Heart left ventricle (tissue), 16 donors: ENCODE measurements around the gene GNG7. TPM values are rescaled to one million over a fixed set of nuclear protein-coding genes. Genes with fewer than 3 reads are reported as not detected.

Experiments
- ATAC-seq, 4 donors: fragments of 200-7000 bp; cut with Tn5 transposase; one replicate each; pipeline ENCODE4 v1.9.1; 2020 to 2022; ENCODE audit warnings: moderate library complexity in 4 of 4, mild to moderate bottlenecking in 3 of 4, moderate number of reproducible peaks in 1 of 4
- DNase-seq, 5 donors: peaks; one replicate each; pipeline ENCODE4 v3.0.0-alpha.2; 2020
- H3K27ac ChIP-seq, 12 donors: fragments of 200-600 bp; sonication (generic) in 4 of 12; one replicate each; pipeline versions ENCODE4 v1.5.0 to v1.8.0; 2016 to 2022; ENCODE audit warnings: mild to moderate bottlenecking in 2 of 12
- H3K27me3 ChIP-seq, 9 donors: fragments of 200-600 bp; sonication (generic) in 2 of 9; one replicate each; pipeline versions ENCODE4 v1.5.1 to v1.8.0; 2016 to 2022; ENCODE audit warnings: mild to moderate bottlenecking in 3 of 9
- H3K36me3 ChIP-seq, 9 donors: fragments of 200-600 bp; sonication (generic) in 2 of 9; one replicate each; pipeline versions ENCODE4 v1.5.0 to v1.8.0; 2018 to 2022; ENCODE audit warnings: mild to moderate bottlenecking in 2 of 9
- H3K4me1 ChIP-seq, 12 donors: fragments of 200-600 bp; sonication (generic) in 4 of 12; one replicate each; pipeline versions ENCODE4 v1.5.0 to v1.8.0; 2016 to 2022; ENCODE audit warnings: mild to moderate bottlenecking in 3 of 12
- H3K4me3 ChIP-seq, 12 donors: fragments of 200-600 bp; sonication (generic) in 4 of 12; one replicate each; pipeline versions ENCODE4 v1.5.0 to v1.8.0; 2017 to 2022; ENCODE audit warnings: mild to moderate bottlenecking in 9 of 12, moderate library complexity in 4 of 12
- H3K9me3 ChIP-seq, 12 donors: fragments of 200-600 bp; sonication (generic) in 4 of 12; one replicate each; pipeline versions ENCODE4 v1.5.0 to v1.8.0; 2016 to 2022; ENCODE audit warnings: mild to moderate bottlenecking in 1 of 12
- POLR2A ChIP-seq, 2 donors: fragments of 450-650 bp; IDR thresholded peaks; one replicate each; pipeline ENCODE4 v1.6.1; 2017; ENCODE audit warnings: antibody characterized with exemption in 2 of 2, mild to moderate bottlenecking in 2 of 2, moderate library complexity in 2 of 2
- WGBS, 4 donors: extraction: QIAGEN DNeasy Blood & Tissue Kit in 2 of 4; methylation state at CpG; one replicate each; pipeline versions ENCODE4 v1.1.5 to v1.1.7; 2013 to 2018; 5-methylcytosine and 5-hydroxymethylcytosine counted together
- intact Hi-C, 10 donors: fragments of 100-400 bp; cut with DNase I; formaldehyde crosslinking; loops; one replicate each; pipeline versions ENCODE4 v1.11.1 to v1.14.2; 2022
- polyA plus RNA-seq, 2 donors: library from polyadenylated mRNA; stranded (reverse); fragments of 200-250 nt; gene quantifications; one replicate each; pipeline ENCODE4 v1.2.3, GENCODE V29; 2013
- total RNA-seq, 9 donors: library from RNA; depleted of rRNA in 2 of 9; stranded (reverse); fragments of >200 nt in 2 of 9; fragmentation: NEBNext Ultra II Directional in 3 of 9; extraction: Animal tissue kit (Norgen Biotek cat#: 25700) in 3 of 9; gene quantifications; one replicate each; pipeline versions ENCODE4 v1.1.0 to v1.2.4, GENCODE V29; 2016 to 2023
- TF ChIP-seq, protein P1 (sequence below), 12 donors: fragments of 200-600 bp; sonication (generic) in 4 of 12; IDR thresholded peaks; one replicate each; pipeline versions ENCODE4 v1.5.0 to v1.8.0; 2018 to 2022; ENCODE audit warnings: antibody characterized with exemption in 12 of 12, mild to moderate bottlenecking in 5 of 12
- donor health status: ischemic (EF 13 %, LVEDD 7.1; RV severe dilation, severe dysfunction).
- donor health status: healthy with polysubstance abuse.
- donor health status: DM: no; HTN: yes; CAD: no.
- donor health status: DM: no; HTN: no; CAD: no.
- donor health status: ischemic (EF 25% LVEDD 6.9; RV normal size, moderate dysfunction).
- donor health status: ischemic (EF 25% LVEDD 5.7; RV mildly dilated, moderate dysfunction).
- donor health status: healthy.
- donor health status: DM: yes; HTN: yes; CAD: no.
- donor health status: ischemic (EF 35%, LVEDD 5.7; RV mildly dilated, moderate dysfunction).
- donor health status: nonischemic (EF 11% LVEDD 7.7; RV severe dilation, severe dysfunction).
- donor health status: DM: yes; HTN: yes; CAD: no.
- donor health status: PGD.
- donor health status: ischemic (EF 29% LVEDD 5.4; RV normal size, mild dysfunction).
- donor health status: nonischemic (EF 23%, LVEDD 6.1; RV moderate dilation, normal function).

GNG7 gene
- total and polyA plus RNA-seq, 11 donors: 11.7 to 46.4 (median 24.0) TPM

DNA sequence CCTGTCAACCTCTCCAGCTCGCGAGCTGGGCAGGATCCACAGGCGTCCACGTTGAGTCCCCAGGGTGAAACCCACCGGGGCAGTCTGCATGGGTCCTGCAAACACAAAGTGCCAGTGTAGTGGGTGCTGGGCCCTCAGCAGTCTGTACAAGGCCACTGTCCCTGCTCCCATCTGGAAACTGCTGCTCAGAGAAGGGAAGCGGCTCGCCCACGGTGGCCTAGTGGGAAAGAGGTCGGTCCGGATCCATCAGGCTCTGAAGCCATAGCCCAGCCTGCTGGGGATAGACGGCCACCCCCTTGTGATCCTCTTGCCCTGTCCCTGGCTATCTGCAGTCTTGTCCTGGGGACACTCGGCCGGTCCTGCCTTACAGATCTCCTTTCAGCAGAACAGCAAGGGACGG lies 21.3 kb upstream of the GNG7 start:
- intact Hi-C loops: loop anchor here in 3 of 10 donors (5.0 to 10.0 kb wide), 2 partner anchors 59 to 61 kb away; no protein-coding TSS in a partner anchor
- H3K9me3 ChIP-seq: no peaks in the 10 kb centered on the region
- no peak overlapping the region for H3K4me3 ChIP-seq
- 55 to 71% (median 64%) methylated on average over 12 to 14 of the region's 14 CpGs for WGBS, 4 donors
- TF ChIP-seq, protein P1, sequence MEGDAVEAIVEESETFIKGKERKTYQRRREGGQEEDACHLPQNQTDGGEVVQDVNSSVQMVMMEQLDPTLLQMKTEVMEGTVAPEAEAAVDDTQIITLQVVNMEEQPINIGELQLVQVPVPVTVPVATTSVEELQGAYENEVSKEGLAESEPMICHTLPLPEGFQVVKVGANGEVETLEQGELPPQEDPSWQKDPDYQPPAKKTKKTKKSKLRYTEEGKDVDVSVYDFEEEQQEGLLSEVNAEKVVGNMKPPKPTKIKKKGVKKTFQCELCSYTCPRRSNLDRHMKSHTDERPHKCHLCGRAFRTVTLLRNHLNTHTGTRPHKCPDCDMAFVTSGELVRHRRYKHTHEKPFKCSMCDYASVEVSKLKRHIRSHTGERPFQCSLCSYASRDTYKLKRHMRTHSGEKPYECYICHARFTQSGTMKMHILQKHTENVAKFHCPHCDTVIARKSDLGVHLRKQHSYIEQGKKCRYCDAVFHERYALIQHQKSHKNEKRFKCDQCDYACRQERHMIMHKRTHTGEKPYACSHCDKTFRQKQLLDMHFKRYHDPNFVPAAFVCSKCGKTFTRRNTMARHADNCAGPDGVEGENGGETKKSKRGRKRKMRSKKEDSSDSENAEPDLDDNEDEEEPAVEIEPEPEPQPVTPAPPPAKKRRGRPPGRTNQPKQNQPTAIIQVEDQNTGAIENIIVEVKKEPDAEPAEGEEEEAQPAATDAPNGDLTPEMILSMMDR (IDR thresholded peaks at IDR 0.05): no peak
- no peak for TF ChIP-seq POLR2A (IDR thresholded peaks at IDR 0.05)
- H3K4me1 ChIP-seq: peaks cover 0 to 42% (median 13%) of the 10 kb centered on the region in 12 donors
- DNase-seq (peak in 2 of 5 donors; percentile 22 to 28), ATAC-seq (no peak)
- peak overlapping the region in 11 of 12 donors; percentile 77 to 95 (median 90) for H3K27ac ChIP-seq
- no peaks in the 10 kb centered on the region for H3K36me3 ChIP-seq
- peaks cover 9 to 54% (median 23%) of the 10 kb centered on the region in 9 donors for H3K27me3 ChIP-seq

- no peaks in the 10 kb centered on the region for H3K9me3 ChIP-seq
- no peak for ATAC-seq
- intact Hi-C loops: loop anchor here in 3 of 10 donors (5.0 to 10.0 kb wide), 2 partner anchors 59 to 61 kb away; no protein-coding TSS in a partner anchor
- H3K36me3 ChIP-seq: no peaks in the 10 kb centered on the region
- peaks cover 0 to 42% (median 13%) of the 10 kb centered on the region in 12 donors for H3K4me1 ChIP-seq
- 55 to 64% (median 58%) methylated on average over 5 to 13 of the region's 13 CpGs for WGBS, 4 donors
- TF ChIP-seq POLR2A (IDR thresholded peaks at IDR 0.05): no peak
- TF ChIP-seq, protein P1 (IDR thresholded peaks at IDR 0.05): no peak
- no peak overlapping the region for H3K4me3 ChIP-seq
- DNase-seq: no peak
- peaks cover 9 to 54% (median 23%) of the 10 kb centered on the region in 9 donors for H3K27me3 ChIP-seq
- peak overlapping the region in 11 of 12 donors; percentile 77 to 95 (median 90) for H3K27ac ChIP-seq
Observed at GRCh38 chr19:2723345-2723715, 20.8 kb upstream of the GNG7 start.

- peak in 1 of 2 donors; percentile 59 for TF ChIP-seq POLR2A (IDR thresholded peaks at IDR 0.05)
- TF ChIP-seq, protein P1 (IDR thresholded peaks at IDR 0.05): no peak
- Histone ChIP-seq H3K36me3 (no peaks in the 10 kb centered on the region), H3K27ac (peak overlapping the region in 11 of 12 donors; percentile 77 to 95 (median 90)), H3K9me3 (no peaks in the 10 kb centered on the region), H3K27me3 (peaks cover 9 to 52% (median 23%) of the 10 kb centered on the region in 9 donors), H3K4me3 (no peak overlapping the region), H3K4me1 (peaks cover 0 to 42% (median 13%) of the 10 kb centered on the region in 12 donors)
- DNase-seq (peak; percentile 67 to 90 (median 85)), ATAC-seq (peak; percentile 81 to 88 (median 85))
- intact Hi-C loops: loop anchor here in 3 of 10 donors (5.0 to 10.0 kb wide), 2 partner anchors 58 to 60 kb away; no protein-coding TSS in a partner anchor
- WGBS, 4 donors: 30 to 91% (median 46%) methylated on average over 5 to 28 of the region's 28 CpGs
Observed at GRCh38 chr19:2722541-2723344, 20.2 kb upstream of the GNG7 start.
